Skin of body (tissue), 2 donors: Measurements from ENCODE around the gene SECISBP2. TPM values are rescaled to one million over a fixed set of nuclear protein-coding genes. Genes with fewer than 3 reads are reported as not detected.
"Not testable (repeated sequence)": the region's sequence is repeated elsewhere in the genome, so short reads cannot be mapped to it uniquely, and the experiment has no call there.

ENCODE experiments used
- DNase-seq: peaks from one replicate; lab custom pipeline; 2025; lab: John Stamatoyannopoulos, UW
- total RNA-seq: library from RNA; depleted of rRNA; stranded (reverse); fragments of >200 nt; gene quantifications from one replicate; pipeline ENCODE4 v1.2.3, GENCODE V29; 2014

Gene SECISBP2, protein sequence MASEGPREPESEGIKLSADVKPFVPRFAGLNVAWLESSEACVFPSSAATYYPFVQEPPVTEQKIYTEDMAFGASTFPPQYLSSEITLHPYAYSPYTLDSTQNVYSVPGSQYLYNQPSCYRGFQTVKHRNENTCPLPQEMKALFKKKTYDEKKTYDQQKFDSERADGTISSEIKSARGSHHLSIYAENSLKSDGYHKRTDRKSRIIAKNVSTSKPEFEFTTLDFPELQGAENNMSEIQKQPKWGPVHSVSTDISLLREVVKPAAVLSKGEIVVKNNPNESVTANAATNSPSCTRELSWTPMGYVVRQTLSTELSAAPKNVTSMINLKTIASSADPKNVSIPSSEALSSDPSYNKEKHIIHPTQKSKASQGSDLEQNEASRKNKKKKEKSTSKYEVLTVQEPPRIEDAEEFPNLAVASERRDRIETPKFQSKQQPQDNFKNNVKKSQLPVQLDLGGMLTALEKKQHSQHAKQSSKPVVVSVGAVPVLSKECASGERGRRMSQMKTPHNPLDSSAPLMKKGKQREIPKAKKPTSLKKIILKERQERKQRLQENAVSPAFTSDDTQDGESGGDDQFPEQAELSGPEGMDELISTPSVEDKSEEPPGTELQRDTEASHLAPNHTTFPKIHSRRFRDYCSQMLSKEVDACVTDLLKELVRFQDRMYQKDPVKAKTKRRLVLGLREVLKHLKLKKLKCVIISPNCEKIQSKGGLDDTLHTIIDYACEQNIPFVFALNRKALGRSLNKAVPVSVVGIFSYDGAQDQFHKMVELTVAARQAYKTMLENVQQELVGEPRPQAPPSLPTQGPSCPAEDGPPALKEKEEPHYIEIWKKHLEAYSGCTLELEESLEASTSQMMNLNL
- 54.9 TPM for total RNA-seq

DNA sequence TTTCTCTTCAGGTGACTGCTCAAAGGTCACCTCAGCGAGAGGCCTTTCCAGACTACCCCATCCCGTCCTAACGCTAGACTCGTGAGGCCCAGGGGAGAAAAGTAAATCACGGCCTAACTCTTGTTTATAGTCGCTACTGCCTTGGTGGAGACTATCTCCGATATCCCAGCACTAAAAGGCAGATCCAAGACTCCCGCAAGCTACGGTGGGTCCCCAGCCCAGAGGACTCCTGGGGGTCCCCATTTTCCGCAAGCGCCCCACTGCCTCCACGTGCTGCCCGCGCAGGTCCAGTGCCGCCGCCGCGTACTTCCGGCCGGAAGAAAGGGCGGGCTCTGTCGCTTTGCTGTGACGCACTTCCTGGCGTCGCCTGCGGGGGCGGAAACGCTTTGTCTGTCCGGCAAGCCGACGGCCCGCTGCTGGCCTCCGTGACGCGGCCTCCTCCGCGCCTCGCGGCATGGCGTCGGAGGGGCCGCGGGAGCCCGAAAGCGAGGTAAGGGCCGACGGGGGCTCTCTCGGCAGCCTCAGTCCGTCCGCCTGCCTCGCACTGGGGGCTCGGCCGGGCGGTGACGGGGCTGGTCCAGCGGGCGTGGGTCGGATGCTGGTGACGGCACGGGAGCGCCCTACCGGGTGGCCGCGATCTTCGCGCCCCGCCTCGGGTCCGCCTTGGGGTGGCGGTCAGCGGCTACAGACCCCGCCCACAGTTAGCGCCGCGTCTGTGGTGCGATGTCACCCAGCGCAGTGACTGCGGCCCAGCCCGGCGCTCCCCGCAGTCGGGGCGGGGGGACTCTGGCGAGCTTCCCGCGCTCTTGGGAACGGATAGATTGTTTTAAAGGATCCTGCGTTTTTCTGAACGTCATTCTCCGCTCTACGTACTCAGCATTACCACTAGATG is at the start of gene SECISBP2:
Gene SECISBP2 (plus strand): TSS at position 378 of the 892 bp plus-strand sequence. CDS start 77 bp downstream, at position 455.
- peak; percentile 99 for DNase-seq

DNA sequence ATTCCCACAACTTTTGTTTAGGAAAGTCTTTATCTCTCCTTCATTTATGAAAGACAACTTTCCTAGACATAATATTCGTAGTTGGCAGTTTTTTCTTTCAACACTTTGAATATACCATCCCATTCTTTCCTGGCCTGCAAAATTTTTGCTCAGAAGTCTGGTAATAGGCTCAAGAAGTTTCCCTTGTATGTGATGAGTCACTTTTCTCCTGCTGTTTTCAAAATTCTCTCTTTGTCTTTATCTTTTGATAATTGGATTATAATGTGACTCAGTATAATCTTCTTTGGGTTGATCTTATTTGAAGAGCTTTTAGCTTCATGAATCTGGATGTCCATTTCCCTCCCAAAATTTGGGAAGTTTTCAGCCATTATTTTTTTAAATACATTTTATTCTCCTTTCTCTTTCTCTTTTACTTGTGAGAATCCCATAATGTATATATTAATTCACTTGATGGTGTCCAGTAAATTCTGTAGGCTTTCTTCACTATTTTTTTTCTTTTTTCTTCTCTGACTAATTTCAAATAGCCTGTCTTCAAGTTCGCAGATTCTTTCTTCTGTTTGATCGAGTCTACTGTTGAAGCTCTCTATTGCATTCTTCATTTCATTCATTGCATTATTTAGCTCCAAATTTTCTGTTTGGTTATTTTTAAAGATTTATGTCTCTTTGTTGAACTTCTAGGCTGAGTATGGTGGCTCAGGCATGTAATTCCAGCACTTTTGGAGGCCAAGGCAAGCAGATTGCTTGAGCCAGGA is 44.6 kb upstream of the SECISBP2 start:
- no peak for DNase-seq

DNA sequence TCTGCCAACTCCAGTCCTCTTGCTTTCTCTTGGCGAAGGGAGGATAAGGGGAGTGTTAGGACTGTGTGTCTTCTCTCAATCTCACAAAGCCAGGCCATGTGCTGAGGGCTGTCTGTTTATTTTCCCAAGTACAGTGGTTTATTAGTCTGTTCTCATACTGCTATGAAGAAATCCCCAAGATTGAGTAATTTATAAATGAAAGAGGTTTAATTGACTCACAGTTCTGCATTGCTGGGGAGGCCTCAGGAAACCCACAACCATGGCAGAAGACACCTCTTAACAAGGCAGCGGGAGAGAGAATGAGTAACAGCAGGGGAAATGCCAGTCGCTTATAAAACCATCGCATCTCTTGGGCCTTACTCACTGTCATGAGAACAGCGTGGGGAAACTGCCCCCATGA is 43.5 kb upstream of the SECISBP2 start:
- no peak for DNase-seq

DNA sequence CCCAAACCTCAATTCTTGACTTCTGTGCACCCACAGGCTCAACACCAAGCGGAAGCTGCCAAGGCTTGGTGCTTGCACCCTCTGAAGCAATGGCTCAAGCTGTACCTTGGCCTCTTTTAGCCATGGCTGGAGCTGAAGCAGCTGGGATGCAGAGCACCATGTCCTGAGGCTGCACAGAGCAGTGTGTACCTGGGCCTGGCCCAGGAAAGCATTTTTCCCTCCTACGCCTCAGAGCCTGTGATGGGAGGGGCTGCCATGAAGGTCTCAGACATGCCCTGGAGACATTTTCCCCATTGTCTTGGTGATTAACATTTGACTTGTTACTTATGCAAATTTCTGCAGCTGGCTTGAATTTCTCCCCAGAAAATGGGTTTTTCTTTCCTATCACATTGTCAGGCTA is 42.3 kb upstream of the SECISBP2 start:
- not testable (repeated sequence) for DNase-seq

DNA sequence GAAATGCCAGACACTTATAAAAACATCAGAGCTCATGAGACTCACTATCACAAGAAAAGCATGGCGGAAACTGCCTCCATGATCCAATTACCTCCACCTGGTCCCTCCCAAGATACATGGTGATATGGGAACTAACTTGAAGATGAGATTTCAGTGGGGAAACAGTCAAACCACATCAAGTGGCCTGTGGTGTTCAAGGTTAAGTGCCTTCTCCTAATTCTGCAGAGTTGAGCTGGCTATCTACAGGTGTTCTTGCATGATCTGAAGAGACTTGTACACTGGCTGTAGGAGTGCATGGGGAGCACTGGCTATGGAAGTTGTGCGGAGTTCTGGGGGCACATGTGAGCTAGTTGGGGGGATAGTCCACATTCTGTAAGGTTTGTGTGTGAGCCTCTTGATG is 41.3 kb upstream of the SECISBP2 start:
- no peak for DNase-seq

DNA sequence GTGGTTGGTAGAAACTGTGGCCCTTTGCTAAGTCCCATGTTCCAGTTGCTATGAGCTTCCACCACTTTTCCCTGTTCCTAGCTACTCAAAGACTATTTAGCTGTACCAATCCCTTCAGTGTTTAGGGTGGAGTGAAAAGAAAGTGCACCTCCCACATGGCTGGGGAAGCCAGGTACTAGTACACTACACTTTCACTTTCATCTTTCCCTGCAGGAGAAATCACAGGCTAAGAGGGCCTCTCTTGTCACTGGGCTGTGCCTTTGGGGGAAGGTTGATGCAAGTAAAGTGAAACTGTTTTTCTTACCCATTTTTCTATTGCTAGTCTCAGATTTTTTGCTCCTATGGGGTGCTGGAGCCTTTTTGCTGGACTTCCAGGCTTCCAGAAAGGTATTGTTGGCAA is 40.8 kb upstream of the SECISBP2 start:
- no peak for DNase-seq

DNA sequence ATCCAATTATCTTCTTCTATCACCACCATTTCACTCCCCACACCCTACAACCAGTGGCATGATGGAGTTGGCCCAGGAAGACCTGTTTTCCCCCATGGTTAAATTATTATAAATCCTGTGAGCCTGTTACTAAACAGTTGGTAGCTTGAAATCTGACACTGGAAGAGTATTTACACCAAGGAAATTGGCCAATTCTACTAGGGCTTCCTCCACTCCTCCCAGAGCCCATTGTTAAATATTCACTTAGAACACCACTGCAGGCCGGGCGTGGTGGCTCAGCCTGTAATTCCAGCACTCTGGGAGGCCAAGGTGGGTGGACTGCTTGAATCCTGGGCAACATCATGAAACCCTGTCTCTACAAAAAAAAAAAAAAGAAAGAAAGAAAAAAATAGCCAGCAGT is 39.7 kb upstream of the SECISBP2 start:
- no peak for DNase-seq

DNA sequence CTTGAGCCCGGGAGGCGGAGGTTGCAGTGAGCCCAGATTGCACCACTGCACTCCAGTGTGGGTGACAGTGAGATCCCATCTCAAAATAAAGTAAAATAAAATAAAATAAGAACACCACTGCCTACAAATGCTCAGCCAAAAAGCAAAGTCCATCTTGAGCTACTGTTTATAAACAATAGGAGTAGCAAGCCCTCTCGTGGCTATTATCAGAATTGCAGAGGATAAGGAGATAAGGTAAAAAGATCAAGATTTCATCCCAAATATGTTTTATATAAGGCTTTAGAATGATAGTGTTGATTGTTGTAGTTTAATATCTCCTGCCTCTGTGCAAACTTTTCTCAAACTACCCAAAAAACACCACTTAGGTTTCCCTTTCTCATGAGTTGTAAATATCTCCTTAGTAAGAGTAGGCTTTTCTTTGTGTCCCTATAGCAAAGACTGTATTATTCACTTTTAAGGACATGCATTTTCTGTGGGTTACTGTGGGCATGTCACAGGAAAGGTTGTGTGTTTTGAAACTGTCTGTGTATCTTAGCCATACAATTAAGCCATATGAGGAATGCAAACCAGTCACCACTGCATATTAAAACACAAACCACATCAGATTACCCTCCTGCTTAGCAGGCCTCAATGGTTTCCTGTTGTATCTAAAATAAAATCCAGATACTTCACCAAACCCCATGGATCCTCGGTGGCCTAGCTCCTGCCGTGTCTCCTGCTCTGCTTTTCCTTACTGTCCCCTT is 39.1 kb upstream of the SECISBP2 start:
- no peak for DNase-seq

DNA sequence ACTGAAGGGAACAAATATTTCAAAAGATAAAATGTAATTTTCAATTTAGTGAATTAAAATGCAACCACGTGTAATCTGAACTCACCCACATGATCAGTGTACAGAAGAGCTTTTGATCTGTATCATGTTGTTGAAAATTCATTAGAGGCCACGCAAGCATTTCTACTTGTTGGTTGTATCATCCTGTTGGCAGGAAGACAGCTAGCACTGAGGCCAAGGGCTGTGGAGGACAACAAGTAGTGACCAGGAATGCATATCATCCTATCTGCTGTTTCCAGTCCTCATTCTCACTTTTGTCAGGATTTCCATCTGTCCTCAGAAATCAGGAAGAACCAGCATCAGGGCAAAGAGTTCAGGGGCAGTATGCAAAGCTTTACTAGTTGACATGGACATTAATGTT is 37.2 kb upstream of the SECISBP2 start:
- no peak for DNase-seq

DNA sequence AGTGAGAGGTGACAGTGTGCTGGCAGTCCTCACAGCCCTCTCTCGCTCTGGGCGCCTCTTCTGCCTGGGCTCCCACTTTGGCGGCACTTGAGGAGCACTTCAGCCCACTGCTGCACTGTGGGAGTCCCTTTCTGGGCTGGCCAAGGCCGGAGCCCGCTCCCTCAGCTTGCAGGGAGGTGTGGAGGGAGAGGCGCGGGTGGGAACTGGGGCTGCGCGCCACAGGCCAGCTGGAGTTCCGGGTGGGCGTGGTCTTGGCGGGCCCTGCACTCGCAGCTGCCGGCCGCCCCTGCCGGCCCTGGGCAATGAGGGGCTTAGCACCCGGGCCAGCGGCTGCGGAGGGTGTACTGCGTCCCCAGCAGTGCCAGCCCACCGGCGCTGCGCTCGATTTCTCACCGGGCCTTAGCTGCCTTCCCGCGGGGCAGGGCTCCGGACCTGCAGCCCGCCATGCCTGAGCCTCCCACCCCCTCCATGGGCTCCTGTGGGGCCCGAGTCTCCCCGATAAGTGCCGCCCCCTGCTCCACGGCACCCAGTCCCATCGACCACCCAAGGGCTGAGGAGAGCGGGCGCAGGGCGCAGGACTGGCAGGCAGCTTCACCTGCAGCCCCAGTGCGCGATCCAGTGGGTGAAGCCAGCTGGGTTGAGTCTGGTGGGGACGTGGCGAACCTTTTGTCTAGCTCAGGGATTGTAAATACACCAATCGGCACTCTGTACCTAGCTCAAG is 35.9 kb upstream of the SECISBP2 start:
- DNase-seq: not testable (repeated sequence)

DNA sequence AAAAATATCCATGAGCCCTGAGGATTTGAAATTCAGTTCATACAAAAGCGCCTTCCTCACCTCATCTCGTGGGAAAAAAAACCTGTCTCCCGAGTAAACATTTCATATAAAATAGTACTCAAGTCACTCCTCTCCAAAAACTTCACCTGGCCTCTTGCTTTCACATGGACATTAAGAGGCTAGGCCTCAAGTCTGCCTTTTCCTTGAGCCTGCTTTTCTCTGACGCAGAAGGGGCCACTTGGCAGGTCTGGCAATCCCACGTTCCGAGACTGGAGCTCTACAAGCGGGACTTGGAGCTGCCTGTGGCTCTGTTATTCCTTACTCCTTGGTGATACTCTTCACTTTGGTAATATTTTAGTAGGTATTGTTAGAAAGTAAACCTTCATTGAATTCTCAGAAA is 34.2 kb upstream of the SECISBP2 start:
- no peak for DNase-seq

DNA sequence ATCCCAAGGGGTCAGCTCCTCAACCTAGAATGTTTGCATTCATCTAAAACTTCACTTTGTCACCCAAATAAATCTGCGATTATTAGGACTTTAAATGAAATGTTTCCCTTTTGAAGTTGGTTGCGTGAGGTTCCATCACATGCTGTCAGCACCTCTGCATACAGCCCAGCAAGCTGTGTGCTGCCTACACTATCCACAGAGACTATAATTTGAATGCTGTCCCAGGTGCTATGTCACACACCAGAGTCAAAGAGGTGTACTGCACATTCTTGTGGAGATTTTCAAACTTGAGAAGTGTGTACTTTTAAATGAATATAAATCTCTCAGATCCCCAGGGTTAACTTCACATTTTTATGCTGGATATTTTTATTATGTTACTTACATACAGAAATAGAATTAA is 26.6 kb upstream of the SECISBP2 start:
- no peak for DNase-seq

DNA sequence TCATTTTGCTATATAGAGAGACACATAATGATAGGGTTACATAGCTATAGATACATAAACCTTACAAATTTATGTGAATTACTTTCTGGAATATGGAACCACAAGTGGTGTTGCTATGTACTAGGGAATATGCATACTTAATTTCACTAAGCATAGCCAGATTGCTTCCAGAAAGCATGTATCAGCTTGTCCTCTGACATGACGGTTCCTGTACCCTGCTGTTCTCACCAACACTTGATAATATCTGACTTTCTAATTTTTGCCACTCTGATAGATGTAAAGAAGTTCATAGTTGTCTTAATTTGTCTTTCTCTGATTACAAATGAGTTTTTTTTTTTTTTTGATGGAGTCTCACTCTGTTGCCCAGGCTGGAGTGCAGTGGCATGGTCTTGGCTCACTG is 25.3 kb upstream of the SECISBP2 start:
- DNase-seq: no peak

DNA sequence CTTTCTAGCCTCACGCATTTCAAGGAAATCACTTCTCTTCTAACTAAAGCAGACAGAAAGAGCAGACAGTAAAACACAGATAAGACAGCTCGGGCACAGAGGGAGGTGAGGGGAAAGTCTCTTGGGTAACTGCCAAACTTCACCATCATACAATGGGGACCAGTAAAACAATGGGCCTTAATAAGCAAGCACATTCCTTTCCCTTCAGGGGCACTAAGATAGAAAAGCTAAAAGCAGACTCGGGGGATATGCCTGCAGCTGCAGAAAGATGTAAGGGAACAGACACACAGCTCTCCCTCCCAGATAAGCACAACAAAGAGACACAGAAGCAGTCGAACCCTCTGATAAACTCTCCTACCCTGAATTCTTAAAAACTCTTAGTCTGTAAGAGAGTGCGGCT is 22.9 kb upstream of the SECISBP2 start:
- no peak for DNase-seq

DNA sequence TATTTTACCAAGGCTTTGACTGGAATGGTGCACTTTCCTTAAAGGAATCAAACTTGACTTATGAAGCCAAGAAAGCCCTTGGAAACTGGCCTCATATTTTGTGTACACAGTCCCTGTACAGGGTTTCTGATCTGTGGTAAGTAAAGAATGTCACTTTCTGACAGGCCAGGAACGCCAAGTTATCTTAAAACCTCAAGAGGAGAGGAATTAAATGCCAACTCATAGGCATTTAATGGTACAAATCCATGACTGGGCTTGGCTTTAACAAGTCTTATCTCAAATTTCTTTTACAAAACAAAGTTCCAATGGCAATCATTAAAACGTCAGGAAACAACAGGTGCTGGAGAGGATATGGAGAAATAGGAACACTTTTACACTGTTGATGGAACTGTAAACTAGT is 16.3 kb upstream of the SECISBP2 start:
- not testable (repeated sequence) for DNase-seq

DNA sequence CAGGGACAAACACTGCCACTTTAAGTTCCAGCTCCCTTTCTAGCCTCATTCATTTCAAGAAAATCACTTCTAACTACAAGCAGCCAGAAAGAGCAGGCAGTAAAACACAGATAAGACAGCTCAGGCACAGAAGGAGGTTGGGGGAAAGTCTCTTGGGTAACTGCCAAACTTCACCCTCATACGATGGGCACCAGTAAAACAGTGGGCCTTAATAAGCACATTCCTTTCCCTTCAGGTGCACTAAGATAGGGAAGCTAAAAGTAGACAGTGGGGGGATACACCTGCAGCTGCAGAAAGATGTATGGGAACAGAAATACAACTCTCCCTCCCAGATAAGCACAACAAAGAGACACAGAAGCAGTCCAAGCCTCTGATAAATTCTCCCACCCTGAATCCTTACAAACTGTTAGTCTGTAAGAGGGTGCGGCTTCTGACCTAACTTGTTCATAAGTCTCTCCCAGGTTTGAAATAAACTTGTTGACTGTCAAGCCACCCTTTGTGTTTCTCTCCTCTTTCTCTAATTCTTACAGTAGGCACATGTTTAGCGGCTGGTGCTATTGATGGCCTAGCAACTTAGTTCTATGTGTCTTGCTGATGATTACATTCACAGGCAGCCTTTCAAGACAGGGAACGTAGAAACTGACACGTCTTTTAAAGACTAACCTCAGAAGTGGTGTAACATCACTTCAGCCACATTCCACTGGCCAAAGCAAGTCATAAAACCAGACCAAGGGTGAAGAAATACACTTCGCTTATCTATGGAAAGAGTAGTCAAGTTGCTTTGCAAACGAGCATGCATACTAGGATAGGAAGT is 14.1 kb upstream of the SECISBP2 start:
- no peak for DNase-seq

DNA sequence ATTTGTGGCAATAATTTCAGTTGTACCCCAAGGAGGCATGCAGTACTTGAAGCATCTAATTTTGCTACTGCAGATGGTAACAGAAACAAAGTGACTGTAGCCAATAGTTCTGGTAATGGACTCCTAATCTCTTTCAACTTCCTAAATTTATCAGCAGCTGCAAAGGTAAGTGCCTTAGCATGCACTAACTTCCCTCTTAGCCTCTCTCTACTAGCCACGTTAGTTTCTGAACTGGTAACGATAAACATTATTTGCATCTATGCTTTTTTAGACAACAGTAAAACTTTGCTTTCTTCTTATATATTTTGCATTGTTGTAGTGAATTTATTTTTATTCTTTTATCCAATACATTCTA is 13.5 kb upstream of the SECISBP2 start:
- no peak for DNase-seq

DNA sequence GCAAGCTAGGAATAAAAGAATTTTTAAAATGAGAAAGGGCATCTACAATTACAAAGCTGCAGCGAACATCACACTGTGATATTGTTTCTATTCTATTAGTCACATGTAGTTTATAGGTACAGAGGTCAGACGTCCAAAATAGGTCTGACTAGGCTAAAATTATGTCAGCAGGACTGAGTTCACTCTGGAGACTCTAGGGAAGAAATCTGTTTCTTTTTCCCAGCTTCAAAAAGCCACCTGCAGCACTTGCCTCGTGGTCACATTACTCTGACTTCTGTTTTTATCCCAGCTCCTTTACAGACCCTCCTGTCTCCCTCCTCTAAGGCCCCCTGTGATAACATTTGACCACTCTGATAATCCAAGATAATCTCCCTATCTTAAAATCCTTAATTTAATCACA is 12.4 kb upstream of the SECISBP2 start:
- DNase-seq: no peak

DNA sequence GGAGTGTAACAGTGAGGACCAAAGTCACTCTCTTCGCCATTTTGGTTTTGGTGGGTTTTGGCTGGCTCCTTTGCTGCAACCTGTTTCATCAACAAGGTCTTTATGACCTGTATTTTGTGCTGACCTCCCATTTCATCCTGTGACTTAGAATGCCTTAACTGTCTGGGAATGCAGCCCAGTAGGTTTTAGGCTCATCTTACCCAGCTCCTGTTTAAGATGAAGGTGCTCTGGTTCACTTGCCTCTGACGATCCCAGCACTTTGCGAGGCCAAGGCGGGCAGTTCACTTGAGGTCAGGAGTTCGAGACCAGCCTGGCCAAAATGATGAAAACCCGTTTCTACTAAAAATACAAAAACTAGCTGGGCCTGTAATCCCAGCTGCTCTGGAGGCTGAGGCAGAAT is 9.1 kb upstream of the SECISBP2 start:
- no peak for DNase-seq
